NK-92 treated with Interleukin-12 subunit alpha and Interleukin-12 subunit beta, amount 100 ng/mL, for 24 hours (cell line): ENCODE data around the gene MAK.
"Not testable (repeated sequence)": the region's sequence is repeated elsewhere in the genome, so short reads cannot be mapped to it uniquely, and the experiment has no call there.

ENCODE experiments used
- DNase-seq: peaks from one replicate; lab custom pipeline; 2025; lab: John Stamatoyannopoulos, UW

The MAK gene

DNA sequence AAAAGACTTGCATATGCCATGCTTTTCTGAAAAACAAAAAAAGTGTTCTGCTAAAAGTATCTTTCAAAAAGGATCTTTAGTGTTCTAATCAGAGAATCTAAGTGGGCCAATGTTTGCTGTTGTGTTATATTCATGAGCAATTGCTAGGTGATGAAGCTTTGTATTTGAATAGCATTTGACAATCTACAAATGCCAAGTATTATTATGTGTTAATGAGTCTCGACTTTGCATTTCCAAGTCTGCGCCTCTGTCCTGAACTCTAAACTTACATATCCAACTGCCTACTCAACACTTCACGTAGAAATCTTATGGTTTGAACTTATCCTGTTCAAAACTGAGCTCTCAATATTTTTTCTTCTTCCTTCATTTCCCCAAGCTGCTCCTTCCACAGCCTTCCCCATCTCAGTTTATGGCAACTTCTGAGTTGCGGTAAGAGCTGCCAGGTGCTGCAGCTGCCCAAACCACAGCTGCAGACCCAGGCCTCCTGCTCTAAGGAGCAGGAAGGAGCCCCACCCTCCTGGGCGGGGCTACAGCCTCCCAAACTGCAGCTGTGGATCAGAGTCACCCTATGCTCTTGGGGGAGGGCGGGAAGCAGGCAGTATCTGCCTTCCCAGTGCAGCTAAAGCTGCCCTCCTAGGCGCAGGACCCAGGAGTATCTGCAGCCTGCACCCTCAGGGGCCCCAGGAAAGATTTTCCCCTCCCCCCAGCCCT is 16.7 kb upstream of the MAK start:
- no peak for DNase-seq

DNA sequence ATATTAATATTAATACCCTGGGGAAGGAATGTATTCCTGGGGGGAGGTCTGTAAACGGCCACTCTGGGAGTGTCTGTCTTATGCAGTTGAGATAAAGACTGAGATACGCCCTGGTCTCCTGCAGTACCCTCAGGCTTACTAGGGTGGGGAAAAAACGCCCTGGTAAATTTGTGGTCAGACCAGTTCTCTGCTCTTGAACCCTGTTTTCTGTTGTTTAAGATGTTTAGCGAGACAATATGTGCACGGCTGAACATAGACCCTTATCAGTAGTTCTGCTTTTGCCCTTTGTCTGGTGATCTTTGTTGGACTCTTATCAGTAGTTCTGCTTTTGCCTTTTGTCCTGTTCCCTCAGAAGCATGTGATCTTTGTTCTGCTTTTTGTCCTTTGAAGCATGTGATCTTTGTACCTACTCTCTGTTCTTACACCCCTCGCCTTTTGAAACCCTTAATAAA is 15.5 kb upstream of the MAK start:
- DNase-seq, result not testable (repeated sequence)

DNA sequence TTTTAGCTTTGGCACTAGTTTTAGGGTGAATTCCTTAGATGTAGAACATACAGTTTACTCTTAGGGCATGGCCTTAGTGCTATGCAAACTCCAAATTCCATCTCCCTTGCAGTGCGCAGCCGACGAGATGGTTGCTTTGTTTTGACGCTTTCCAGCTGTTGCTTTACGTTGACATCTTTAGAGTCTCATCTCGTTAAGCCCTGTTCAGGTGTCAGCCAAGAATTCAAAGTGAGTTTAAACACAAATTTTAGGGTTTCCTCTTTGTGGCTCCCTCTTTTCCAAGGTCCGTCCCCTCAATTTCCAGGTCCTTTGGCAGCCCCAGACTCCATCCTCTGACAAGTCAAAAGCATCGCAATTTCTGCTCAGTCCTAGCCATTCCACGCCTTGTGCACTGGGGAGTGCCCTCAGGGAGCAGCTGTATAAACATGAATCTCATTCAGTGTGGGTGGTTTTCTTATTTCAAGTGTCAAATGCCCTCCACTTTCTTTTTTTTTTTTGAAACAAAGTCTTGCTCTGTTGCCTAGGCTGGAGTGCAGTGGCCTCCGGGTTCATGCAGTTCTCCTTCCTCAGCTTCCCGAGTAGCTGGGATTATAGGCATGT is 14.1 kb upstream of the MAK start:
- DNase-seq, result no peak

DNA sequence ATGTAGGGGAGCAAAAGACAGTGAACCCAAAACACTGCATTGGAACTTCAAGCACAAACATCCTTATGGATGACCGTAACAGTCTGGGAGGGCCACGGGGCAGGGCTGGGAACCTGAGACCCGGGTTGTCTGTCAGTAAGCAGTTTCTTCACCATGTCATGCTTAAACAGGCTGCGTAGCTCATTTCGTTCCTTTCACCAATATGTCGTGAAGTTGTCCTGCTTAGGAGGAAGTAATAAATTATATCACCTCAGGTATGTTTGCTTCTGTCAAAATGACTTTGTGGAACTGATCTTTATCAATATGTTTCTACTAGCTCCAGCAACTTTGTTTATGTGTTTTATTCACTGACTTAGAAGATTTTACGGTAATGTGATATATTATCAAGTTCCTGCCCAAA is 12.4 kb upstream of the MAK start:
- DNase-seq, result no peak

DNA sequence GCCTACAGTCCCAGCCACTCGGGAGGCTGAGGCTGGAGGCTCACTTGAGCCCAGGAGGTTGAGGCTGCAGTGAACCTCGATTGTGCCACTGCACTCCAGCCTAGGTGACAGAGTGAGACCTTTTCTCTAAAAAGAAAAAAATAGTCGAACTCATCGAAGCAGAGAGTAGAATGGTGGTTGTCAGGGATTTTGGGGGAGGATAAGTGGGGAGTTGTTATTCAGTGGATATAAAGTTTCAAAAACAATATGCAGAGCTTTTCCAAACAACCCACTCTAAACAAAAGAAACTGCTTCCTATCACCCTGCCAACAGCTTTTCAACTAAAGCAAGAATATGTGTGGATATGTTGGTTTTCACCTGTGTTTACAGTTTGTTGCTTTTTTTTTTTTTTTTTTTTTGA is 11.6 kb upstream of the MAK start:
- no peak for DNase-seq

DNA sequence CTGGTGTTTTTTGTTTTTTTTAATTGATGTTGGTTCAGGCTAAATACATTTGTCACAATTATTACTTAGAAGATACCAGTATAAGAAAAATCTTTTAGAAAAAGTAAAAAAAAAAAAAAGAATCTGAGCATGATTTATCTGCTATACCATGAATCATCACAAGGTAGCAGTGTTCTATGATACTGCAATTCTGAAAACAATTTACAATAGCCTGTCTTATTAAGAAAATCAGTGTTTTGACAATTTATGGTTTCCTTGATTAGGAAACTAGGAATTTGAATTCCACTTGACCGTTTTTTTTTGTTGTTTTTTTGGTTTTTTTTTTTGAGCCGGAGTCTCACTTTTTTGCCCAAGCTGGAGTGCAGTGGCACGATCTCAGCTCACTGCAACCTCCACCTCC is 9.3 kb upstream of the MAK start:
- no peak for DNase-seq

DNA sequence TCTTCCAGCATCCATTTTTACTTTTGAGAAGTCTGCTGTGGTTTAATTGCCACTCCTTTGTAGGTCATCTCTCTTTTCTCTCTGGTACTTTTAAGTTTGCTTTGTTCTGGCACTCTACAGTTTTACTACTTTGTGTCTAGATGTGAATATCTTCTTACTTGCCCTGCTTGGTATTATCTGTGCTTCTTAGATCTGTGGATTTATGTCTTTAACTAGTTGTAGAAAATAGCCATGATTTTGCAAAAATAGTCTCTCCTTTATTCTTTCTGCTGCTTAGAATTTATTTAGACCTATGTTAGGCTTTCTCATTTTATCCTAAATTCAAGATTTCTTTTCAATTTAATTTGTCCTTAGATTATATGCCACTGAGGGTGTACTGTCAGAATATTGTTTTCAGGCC is 5.2 kb upstream of the MAK start:
- no peak for DNase-seq

DNA sequence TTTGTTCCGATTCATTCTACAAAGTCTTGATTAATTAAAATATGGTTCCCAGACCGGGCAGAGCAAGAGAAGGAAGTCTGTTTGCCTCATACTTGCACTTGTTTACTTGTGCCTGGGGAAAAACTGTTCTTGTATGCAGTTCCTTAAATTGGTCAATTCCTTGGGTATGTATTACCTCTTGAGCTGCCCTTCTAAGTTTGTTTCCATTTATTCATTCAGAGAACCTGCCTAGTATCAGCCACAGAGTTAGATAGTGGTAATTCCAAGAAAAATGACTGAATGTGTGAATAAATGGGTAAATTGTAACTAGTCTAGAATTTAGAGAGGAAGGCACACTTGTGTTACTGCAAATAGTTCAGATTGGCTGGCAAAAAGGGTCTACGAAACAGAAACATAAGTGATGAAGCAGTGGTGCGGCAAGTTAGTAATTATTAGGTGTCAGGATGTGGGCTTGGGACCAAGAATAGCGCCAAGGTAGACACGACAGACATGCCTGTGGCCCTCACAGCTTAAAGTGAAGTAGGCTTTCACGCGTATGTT is 525 bp upstream of the MAK start:
- DNase-seq, result no peak

DNA sequence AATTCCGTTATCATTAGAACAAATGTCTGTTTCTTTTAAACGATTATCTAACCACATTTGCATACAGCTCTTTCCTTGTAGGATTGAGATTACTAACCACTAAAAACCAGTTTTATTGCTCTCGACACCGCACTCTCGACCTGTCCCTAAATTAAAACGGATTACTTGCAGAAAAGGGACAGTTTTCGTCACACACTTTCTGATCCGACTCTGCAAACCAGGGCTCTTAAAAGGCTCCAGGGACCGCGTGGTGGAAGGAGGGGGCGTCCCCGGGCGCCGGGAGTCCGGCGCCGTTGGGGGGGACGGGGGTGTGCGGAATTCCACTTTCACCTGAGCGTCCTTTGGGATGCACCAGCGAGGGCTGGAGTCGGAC is 731 bp downstream of the MAK start:
- DNase-seq, result no peak

DNA sequence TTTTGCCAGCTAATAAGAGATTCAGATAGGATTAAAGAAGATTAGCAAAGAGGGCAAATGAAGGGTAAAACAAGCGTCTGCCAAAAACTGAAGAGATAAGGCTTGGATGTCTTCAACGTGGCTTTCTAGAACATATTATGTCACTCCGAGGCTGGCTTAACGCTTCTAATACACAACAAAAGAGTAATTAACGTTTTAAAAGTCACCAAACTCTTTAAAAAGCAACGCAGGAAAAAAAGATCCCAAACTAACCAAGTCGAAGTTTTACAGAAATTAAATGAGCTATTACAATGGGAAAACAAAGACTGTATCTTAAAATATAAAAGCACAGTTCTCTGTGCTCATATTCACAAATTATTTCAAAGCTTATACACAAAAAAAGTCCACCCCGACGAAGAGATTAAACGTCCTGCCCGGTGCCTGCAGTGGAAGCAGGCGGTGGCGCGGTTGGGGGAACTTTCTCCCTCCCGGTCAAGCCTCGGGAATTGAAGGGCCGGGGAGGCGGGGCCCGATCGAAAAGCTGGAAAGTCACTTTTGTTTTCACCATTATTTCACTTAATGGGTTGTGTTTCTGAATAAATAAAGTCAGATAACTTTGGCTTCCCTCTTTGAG is 1.2 kb downstream of the MAK start:
- DNase-seq, result no peak

DNA sequence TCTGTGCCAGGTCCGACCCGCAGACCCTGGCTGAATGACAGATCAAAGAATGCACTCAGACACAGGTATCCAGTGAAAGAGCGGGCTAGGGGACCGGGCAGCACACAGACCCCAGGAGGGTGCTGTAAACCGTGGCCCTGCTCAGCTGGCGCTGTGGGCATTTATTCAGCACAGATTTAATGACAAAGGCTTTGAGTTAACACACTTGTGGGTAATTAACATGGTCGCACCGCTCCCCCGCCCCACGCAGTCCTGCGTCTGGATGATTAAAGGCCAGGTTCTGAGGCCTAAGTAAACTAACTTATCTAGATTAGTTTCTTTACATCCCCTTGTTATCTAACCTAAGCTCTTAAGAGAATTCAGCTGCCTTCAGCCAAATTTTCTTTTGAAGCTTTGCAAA is 3.5 kb downstream of the MAK start:
- no peak for DNase-seq

DNA sequence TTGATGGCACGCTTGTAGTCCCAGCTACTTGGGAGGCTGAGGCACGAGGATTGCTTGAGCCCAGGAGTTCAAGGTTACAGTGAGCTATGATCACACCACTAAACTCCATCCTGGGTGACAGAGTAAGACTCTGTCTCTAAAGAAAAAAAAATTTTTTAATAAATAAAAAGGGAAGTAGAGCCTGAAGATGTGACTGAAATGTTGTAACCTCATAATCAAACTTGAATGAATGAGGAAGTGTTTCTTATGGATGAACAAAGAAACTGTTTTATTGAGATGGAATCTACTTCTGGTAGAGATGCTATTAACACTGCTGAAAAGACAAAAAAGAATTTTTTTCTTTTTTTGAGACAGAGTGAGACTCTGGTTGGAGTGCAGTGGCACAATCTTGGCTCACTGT is 6.7 kb downstream of the MAK start:
- no peak for DNase-seq

DNA sequence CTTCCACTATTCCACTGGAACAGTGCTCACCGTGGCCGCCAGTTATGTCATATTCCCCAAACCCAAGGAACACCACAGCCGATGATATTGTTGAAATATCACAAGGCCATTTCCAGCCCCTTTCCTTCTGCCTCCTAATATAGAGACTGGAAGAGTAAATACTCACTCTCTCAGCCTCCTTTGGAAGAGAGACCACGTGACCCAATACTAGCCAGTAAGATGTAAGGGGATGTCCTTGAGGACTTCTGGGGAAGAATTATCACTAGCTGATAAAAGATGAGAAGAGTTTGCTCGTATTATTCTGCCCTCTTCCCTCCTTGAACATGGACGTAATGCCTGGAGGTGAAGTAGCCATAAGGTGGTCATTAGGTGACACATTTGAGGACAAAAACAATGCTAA is 13.5 kb downstream of the MAK start:
- no peak for DNase-seq

DNA sequence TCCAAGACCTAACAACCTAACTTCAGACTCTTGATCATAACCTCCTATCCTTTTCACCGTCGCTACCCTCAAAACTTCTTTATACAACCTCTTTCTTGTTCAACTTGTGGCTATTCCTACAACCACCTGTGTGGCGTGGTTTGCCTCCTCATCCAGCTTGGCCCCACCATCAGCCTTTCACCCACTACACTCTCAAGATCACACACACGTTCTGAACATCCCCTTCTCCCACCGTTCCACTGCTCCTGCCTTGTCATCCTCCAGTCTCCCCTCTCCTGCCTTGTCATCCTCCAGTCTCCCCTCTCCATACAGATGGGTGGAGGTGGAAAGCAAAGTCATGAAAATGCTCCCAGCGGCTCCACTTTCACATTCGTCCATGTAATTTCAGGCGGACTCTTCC is 14.0 kb downstream of the MAK start:
- DNase-seq, result no peak

DNA sequence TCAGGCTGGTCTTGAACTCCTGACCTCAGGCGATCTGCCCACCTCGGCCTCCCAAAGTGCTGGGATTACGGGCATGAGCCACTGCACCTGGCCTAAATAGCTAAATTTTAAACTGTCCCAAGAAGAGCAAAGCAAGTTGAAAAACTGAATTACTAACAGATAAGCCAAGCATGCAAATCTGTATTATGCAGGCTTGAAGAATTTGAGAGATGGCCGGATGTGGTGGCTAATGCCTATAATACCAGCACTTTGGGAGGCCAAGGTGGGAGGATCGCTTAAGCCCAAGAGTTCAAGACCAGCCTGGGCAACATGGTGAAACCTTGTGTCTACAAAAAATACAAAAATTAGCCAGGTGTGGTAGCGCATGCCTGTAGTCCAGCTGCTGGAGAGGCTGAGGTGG is 24.2 kb downstream of the MAK start:
- DNase-seq, result not testable (repeated sequence)

DNA sequence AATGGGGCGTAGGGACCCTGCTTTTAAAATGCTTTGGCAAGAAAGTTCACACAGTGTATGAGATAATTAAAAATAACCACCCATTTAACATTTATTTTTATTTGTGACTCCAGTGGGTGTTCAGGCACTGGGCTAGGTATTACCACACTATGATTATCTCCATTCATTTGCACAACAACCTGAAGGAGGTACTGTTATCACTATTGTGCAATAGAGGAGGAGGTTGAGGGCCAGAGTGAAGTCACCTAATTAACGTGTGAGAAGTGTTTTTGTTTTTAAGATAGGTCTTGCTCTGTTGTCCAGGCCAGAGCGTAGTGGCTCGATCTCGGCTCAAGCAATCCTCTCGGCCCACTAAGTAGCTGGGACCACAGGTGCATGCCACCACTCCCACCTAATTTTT is 29.2 kb downstream of the MAK start:
- no peak for DNase-seq

DNA sequence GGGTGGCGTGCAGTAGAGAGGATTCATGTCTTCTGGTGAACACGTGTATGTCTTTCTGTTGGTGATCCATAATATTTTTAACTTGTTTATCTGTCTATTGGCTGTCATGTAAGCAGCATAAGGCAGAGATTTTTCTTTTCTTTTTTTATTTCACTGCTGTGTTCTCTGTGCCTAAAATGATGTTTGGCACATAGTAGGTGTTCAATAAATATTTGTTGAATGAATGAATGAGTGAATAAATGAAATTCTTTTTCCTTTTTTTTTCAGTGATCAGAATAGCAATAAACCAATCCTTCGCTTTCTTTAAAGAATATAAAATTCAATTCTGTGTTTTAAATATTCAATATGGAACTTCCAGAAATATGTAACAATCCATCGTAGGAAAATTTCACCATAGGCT is 30.0 kb downstream of the MAK start:
- DNase-seq, result no peak

DNA sequence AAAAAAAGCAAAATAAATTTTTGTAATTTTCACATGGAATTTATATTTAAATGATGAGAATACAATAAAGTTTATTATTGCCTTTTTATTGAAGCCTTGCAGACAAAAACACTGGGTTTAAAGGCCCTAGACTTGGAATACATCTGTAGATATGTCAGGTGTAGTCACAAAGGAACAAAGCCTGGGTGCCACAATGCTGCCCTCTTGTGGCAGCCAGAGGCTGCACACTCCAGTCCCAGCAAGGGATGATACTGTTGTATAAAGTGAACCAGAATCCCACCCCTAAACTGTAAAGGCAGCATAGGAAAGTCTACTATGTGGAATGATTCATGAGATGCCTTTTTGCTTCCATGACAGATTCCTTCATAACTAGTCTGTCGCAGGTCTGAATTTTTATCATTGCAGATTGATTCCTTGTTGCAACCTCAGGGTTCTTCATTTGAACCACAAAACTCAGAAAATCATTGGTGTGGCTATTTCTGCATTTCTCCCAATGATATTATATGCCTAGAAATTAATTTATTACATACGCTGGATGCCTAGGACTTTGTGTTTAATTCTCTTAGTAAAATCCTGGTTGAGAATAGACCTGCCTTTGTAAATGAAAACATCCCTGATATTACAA is 37.0 kb downstream of the MAK start:
- peak; percentile 13 for DNase-seq

DNA sequence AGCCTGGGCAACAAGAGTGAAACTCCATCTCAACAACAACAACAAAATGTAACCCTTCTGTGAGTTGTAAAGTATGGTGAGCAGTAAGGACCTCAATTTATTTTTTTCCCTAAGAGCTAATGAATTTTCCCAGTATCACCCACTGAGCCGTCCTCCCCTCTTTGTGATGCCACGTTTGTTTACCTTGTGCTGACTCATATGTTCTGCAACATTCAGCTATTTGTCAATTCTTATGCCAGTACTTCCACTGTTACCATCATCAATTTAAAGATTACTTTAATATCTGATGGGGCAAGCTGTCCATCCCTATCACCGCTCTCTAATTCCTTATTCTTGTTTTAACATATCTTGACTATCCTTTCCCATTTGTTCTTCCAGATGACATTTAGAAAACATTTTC is 37.5 kb downstream of the MAK start:
- no peak for DNase-seq

DNA sequence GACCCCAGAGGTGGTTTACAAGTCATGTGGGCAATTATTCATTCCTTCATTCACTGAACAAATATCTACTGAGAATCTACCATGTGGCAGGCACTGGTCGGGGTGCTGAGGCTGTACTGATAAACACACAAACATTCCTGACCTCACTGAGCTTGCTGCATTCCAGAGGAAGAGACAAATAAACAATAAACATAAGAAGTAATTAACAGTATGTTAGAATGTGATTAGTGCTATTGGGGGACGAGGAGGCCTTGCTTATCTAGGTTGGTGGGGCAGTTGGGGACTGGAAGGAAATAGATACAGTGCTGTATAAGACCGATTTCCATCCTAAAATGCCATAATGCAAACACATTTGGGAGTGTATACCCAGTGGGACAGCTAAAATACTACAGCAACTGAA is 44.1 kb downstream of the MAK start:
- DNase-seq, result no peak

DNA sequence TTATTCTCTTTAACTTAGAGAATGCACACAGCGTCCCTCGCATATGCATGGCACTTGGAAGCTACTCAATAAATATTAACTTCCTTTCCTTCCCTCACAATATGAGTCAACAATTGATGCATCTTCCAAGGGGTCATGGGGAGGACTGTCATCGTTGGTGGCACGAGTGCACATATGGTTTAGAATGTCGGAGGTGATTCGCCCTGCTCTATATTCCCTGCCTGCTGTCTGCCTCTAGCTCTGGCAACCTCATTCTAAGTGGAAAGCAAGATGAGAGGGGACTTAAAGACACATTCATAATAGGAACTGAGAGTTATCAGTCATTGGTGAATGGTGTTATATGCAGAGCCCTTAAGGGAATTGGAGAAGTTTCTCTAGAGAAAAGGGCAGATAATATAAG is 44.6 kb downstream of the MAK start:
- DNase-seq, result no peak

DNA sequence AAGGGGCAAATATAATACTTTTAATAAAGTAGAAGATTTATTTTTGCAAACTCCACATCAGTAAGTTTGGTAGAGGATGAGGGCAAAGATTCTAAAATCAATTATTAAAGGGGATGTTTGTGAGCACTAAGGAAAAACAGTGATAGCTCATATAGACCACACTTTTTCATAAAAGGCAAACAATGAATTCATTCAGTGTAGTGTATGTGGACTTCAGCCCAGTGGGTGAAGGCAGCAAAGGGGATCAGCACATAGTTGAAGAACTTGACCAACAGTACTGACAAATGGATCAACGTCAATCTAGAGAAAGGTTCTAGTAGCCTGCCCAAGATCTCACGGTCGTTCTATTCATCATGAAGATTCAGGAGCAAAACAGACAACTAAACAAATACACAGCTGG is 45.3 kb downstream of the MAK start:
- no peak for DNase-seq

DNA sequence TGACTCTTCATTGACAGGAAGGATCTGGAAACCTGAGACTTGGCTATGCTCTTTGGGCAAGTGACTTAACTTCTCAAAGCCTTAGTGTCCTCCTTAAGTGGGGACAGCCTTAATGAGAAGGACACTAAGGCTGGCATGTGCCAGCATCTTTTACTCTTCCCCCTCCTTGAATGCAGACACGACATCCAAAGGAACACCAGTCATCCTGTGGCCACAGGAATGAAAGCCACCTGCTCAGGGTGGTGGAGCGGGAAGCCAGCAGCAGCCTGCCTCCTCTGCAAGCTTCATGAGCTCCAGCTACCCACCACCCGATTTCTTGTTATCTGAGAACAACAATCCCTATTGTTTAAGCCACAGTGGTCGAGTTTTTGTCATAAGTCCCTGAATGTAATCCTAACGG is 46.2 kb downstream of the MAK start:
- no peak for DNase-seq
